ENCODE data around the gene BCAT1.
"Not testable (repeated sequence)": the region's sequence is repeated elsewhere in the genome, so short reads cannot be mapped to it uniquely, and the experiment has no call there.

BCAT1 gene

DNA sequence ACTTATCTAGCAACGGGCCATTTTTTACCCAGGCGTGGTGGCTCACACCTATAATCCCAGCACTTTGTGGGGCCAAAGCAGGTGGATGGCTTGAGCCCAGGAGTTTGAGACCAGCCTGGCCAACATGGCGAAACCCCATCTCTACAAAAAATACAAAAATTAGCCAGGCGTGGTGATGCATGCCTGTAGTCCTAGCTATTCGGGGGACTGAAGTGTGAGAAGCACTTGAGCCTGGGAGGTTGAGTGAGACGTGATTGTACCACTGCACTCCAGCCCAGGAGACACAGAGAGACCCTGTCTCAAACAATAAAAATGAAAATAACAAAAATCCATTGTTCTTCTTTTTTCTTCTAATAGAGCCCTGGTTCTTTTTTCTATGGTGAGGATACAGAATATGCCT, 7.5 kb upstream of the BCAT1 start:
- not testable (repeated sequence) for DNase-seq

DNA sequence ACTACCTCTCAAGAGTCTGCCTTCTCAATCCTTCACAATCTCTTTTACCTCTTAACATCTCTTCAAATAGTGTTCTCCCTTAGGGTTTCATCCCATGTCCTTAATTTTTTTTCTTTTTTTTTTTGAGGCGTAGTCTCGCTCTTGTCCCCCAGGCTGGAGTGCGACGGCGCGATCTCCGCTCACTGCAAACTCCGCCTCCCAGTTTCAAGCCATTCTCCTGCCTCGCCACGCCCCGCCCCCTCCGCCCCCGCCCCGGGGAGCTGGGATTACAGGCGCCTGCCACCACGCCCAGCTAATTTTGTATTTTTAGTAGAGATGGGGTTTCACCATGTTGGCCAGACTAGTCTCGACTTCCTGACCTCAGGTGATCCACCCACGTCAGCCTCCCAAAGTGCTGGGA, 7.0 kb upstream of the BCAT1 start:
- DNase-seq: no peak

DNA sequence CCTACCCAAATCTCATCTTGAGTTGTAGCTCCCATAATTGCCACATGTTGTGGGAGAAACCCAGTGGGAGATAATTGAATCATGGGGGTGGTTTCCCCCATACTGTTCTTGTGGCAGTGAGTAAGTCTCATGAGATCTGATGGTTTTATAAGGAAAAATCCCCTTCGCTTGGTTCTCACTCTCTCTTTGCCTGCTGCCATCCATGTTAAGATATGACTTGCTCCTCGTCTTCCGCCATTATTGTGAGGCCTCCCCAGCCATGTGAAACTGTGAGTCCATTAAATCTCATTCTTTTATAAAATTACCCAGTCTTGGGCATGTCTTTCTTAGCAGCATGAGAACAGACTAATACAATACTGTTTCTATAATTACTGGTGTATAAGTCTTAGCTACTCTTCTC, 6.5 kb upstream of the BCAT1 start:
- DNase-seq: no peak

DNA sequence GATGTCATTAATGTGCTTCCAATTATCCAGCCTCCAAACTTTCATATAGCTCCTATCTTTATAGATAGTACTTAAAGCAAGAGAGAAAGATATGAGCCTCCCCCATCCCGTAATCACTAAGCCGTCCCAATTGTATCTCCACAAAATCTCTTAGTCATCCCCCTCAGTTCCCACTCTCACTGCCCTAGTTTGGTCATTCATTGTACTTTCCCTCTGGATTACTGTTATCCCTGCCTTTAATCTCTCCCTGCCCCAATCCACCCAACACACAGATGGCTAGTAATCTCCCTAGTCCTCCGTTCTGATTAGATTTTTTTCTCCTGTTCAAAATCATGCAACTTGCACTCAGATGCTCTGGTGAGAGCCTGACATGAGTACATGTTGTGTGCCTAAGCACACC, 5.4 kb upstream of the BCAT1 start:
- DNase-seq: no peak

DNA sequence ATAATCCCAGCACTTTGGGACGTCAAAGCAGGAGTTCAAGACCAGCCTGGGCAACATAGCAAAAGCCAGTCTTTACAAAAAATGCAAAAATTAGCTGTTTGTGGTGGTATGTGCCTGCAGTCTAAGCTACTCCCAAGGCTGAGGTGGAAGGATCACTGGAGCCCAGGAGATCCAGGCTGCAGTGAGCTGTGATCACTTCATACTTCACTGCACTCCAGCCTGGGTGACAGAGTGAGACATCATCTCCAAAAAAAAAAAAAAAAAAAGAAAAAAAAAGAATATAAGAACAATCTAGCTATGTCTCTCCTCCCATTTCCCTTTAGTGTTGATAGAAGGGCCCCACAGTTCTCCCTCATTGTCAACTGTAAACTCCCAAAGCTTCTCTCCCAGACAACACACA, 3.5 kb upstream of the BCAT1 start:
- no peak for DNase-seq

DNA sequence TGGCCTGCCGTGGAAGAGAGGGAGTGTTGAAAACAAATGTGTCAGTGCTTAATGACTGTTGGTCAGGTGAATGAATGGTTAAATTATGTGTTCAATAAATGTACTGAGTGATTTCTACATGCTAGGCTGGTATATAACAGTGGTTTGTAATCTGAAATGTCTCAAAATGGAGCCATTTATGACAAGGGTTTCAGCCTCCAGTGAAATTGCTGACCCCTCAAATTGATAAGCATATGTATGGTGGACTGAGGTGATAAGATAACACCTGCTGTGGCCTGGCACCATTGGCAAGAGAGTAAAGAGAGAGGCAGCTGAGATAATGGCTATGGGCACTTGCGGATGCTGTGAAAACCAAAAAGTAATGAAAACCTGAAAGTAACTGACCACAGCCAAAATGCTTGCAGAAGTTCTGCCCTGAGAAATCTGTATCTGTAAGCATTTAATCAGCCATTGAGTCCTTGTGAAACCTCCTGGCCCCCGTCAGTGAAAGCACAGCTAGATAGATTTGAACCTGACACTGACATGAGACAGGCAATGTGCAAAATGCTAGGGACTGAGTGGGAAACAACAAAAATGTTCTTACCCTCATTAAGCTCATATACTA, 1.4 kb upstream of the BCAT1 start:
- no peak for DNase-seq

DNA sequence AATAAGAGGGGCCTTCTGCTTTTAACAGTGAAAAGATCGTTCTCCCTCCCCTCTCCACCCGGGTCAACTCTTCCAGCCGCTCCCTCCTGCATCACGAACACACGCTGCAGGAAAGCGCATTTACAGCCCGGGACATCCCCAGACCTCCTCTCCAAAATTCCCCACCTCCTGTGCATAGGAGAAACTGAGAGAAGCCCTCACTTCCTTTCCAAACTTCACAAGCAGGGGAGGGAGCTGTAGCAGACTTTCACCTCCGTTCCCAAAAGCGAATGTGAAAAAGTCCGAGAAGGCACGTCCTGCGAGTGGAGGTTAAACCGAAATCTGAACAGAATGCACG, 513 bp downstream of the BCAT1 start:
- DNase-seq: peak; percentile 50

DNA sequence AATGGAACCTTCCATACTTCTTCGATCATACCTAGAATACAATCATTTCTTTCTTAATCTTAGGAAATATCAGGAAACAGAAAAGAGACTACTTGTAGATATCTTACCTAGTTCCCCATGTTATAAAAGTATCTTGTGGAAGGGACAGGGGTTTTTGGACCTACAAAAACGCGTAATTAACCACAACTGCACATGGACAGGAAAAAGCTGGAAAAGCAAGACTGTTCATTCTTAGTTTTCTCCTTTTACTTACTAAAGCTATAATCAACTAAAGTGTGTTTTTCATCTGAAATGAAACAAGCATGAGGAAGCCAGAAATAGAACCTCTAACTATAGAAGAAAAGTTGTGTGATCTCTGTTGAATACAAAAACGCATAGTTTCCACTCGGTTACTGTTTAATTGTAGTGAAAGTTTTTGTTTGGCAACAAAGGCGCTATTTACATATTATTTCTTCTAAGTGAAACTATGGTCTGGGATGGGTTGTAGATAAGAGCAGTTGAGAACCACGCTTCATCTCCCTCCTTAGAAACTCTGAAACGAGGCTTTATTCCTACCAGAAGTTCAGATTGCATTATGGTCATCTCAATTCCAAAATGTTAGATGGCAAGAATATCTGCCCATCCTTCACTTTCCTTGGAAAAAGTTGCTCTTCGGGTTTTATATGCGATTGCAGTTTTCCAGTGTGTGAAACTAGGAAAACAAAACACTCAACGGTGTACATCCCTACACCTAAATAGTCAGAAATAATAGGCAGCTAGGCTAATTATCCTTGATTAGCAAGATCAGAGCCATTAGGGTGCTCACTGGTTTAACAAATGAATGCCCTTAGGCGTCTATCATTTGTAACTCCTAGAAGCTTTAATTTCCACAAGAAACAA, 1.1 kb downstream of the BCAT1 start:
- DNase-seq: no peak

DNA sequence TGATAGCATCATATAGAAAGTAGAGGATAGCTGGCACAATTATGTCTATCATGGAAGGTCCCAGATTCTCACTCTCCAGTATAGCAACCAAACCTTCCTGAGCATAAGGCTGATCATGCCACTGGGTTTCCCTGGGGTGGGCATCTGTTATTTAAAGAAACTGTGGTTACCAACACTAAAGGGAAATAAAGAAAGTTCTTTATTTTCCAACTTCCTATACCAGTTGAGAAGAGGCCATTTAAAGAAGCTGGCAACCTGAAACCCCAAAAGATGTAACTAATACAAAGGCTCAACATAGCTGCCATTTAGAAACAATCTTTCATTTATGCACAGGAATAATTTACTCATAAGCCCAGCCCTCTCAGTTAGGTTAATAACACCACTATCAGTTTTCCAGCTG, 3.1 kb downstream of the BCAT1 start:
- DNase-seq: no peak

DNA sequence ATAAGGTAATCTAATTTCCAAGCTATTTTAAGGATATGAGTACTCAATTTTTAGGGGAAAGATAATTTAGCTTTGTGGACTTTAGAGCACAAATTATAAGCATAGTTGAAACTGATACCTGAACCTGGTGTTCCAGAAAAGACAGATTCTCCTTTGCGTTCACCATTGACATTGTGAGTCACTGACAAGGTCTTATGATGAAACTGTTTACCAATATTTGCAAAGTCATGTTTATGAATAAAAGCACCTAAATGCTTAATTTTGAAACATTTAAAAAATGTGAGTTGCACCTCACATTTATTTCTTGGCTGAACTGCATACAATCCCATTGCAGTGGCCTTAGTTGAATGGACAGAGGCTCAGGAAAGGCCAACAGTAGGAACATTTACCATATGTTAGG, 3.9 kb downstream of the BCAT1 start:
- DNase-seq: no peak

DNA sequence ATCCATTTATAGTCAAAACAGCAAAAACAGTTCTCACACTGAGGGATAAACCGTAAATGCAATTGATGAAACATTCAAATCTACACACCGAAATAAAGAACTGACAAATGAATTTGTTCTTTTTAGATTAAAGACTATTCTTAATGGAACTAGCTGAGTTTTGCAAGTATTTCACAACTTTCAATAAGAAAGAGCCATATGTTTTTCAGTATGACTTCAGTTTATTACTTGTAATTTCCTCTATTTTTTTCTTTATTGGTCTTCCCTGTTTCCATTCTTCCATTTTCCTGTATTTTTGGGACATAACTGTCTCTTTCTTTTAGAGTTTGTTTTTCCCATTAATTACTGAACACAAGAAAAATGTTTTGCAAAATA, 4.3 kb downstream of the BCAT1 start:
- DNase-seq: no peak

DNA sequence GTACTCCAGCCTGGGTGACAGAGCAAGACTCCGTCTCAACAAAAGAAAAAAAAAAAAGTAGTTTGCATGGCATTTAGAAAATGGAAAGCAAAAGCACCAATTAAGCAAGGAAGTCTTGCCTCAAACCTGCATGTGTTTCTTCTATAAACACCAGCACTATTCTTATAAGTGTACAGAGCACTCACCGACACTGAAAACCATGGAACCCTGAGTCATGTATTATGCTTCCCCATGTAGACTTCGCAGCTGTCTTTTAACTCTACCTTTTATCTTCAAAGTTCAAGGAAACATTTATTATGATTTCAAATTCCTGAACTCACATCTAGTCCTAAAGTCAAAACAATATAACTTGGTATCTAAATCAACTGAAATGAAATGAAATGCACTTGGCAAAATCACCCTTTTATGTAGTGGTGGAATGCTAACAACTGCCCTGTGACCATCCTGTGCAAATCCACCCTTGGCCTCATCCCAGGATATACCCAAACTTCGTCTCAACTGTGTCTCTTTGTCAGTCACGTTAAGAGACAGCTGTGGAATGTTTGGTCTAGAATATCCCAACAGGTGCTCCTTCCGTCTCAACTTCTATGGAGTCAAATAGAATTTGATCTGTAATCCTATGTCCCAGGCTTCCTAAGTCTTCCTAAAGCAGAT, 4.8 kb downstream of the BCAT1 start:
- no peak for DNase-seq

DNA sequence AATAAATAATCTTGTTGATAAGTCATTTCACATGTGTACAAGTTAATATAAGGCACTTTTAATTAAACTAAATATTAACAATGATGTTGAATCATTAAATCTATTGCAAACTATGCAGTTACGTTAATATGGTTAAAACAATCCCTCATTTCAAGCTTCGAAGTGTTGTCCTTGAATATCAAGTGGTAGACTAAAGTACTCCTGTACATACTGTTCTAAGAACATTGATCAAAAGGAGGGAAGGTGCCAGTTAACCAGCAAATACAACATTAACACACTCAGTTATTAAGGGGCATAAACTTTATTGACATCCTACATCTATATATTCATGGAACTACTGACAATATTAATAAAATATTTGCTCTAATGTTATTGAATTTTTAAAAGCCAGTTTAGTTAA, 8.7 kb downstream of the BCAT1 start:
- DNase-seq: no peak

DNA sequence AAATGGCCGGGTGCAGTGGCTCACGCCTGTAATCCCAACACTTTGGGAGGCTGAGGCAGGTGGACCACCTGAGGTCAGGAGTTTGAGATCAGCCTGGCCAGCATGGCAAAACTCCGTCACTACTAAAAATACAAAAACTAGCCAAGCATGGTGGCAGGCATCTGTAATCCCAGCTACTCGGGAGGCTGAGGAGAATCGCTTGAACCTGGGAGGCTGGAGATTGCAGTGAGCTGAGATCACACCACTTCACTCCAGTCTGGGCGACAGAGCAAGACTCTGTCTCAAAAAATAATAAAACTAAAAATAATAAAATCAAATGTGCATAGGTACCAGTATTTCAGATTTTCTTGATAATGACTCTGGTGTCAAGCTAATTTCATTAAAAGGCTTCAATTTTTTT, 9.3 kb downstream of the BCAT1 start:
- not testable (repeated sequence) for DNase-seq

DNA sequence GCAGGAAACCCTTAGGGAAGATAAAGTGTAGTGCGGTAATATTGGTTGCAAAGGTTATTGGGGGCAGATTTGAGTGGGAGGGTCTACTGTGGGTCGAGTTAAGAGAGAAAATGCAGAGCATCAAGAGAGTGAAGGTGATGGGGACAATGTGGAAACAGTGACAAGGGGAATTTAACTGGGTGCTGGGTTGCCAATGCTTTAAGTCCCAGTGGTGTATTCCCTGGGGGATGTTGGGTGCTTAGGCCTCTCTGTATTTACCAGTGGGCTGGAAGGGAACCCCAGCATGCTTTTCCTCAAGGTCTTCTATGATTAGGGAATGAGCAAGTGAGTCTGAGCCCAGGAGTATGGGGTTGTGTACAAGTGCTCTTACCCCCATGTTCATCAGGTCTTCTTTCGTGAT, 10.6 kb downstream of the BCAT1 start:
- no peak for DNase-seq

DNA sequence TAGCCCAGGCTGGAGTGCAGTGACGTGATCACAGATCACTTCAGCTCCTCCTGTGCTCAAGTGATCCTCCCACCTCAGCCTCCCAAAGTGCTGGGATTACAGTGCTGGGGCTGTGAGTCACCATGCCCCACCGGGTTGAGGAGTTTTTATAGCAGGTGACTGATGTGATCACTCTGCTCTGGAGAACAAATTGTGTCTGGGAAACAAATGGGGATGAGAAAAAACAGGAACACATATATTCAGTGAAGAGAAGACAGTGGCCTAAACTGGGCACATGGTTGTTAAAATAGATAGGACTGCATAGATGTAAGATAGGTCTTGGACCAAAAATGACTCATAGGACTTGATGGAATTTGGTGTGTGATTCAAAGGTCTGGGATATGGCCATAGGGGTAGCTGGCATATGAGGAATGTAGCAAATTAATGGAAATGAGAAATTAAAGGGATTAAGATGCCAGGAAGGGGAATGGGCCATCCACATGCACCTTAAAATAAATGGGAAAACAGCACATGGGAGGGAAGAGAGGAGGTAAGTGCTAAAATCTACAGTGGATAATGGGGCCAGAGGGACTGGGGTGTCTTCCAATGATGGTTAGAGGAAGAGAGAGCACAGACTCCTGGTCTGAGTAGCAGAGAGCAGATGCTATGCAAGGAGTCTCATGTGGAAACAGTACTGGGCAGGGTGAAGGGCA, 11.2 kb downstream of the BCAT1 start:
- peak; percentile 71 for DNase-seq

DNA sequence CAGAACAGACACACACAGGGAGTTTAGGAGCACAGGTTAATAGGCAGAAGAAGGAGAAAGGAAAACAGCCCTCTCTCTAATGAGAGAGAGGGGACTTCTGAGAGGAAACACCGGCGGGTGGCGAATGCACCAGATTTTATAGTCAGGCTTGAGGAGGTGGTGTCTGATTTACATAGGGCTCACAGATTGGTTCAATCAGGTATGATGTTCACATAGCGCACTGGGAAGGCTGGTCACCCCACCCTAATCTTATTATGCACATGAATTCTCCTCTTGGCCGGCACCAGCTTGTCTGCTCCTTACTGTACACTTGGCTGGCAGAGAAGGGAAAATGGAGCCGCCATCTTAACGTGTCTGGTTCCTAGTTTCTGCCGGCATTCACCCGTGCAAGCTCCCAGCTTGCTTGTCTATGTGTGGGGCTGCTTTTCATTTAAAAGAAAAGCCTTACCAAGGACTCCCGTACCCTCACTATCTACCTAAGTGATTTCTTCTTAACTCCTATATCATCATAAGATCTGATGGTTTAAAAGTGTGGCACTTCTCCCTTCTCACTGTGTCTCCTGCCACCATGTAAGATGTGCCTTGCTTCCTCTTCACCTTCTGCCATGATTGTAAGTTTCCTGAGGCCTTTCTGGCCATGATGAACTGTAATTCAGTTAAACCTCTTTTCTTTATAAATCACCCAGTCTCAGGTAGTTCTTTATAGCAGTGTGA, 15.1 kb downstream of the BCAT1 start:
- DNase-seq: no peak

DNA sequence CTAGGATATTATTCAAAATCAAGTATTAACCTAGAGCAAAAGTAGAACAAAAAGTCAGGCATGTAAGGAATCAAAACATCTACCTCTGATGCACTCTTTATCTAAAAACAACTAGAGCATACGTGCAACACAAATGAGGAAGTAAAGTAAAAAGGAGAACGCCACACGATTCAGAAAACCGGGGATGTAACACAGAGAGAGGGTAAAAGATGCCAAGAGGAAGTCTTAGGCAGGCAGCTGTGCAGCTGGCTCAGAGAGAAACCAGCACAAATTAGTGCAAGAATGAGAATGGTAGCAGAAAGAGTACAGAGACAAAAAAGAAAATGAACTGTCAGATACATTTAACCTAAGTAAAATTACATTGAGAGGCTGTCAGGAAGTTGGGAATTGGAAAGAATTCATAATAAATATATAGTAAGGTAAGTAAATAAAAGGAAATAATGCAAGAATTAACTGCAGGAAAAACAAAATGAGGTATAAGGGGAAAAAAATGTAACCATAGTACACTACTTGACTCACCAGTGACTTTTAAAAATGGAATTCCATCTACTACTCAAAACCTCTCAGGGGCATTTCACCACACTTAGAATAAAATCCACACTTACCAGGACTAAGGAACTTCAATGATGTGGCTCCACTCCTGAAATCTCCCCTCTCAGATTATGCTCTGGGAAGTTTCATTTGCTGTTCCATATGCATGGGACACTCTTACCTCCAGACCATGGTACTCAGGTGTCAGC, 17.1 kb downstream of the BCAT1 start:
- peak; percentile 81 for DNase-seq

DNA sequence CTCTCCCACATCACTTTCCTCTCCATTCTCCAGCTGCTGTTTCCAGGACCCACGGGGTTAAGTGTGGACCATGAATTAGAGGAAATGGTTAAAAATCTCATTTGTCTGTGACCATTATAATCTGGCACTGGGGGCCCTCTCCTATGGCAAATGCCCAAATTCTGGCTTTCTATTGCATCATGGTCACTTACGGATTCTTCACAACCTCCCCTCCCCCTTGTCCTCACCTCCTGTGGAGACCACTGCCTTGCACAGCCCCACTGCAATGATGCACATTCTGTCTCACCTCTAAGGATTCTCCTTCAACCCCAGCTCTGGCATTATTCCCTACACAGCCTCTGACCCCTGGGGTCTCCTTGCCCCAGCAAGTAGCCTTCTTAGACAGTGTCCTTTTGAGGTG, 18.9 kb downstream of the BCAT1 start:
- no peak for DNase-seq

DNA sequence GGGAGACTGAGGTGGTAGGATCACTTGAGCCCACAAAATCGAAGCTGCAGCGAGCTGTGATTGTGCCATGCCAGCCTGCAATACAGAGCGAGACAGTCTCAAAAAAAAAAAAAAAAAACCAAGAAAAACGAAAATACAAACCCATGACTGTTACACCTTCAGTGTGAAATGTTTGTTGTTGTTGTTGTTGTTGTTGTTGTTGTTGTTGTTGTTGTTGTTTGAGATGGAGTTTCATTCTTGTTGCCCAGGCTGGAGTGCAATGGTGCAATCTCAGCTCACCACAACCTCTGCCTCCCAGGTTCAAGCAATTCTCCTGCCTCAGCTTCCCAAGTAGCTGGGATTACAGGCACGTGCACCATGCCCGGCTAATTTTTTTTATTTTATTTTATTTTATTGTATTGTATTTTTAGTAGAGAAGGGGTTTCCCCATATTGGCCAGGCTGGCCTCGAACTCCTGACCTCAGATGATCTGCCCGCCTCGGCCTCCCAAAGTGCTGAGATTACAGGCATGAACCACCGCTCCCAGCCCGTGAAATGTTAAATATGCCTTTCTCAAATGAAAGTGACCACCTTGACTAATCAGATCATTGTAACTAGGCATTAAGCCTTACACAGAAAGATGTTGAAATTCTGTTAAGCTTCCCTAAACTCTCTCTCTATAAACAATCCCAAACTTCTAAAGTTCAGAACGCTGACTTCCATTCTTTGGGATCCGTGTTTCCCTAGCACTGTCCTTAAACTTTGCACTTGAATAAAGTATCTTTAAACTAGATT, 20.2 kb downstream of the BCAT1 start:
- not testable (repeated sequence) for DNase-seq

DNA sequence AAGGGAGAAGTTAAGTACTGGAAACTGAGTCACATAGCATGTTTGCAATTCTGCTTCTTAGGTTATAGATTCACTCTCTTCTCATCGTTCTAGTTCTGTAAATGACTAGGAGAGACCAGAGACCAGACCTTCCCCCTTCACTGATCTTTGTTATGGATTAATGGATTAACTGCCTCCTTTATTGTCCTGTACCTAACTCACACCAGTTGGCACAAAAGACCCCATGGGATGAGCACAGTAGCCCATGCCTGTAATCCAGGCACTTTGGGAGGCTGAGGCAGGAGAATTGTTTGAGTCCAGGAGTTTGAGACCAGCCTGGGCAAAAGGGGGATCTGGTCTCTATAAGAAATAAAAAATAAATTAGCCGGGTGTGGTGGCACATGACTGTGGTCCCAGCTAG, 20.8 kb downstream of the BCAT1 start:
- no peak for DNase-seq

All from fibroblast of skin of back (primary cell).